Measurements from ENCODE around the gene HBB. TPM values are rescaled to one million over a fixed set of nuclear protein-coding genes. Genes with fewer than 3 reads are reported as not detected.

HBB gene
- polyA plus RNA-seq, 1 donor from 2014 or later = not detected

DNA sequence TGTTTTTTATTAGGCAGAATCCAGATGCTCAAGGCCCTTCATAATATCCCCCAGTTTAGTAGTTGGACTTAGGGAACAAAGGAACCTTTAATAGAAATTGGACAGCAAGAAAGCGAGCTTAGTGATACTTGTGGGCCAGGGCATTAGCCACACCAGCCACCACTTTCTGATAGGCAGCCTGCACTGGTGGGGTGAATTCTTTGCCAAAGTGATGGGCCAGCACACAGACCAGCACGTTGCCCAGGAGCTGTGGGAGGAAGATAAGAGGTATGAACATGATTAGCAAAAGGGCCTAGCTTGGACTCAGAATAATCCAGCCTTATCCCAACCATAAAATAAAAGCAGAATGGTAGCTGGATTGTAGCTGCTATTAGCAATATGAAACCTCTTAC, 1.4 kb downstream of the HBB start:
- H2AFZ ChIP-seq (ENCODE audit: low read depth, low read length) = no peak overlapping the region
- H3K9me3 ChIP-seq (ENCODE audit: low read length) = no peaks in the 10 kb centered on the region
- H3K27me3 ChIP-seq (ENCODE audit: insufficient read depth, low read depth, low read length) = no peaks in the 10 kb centered on the region
- no peaks in the 10 kb centered on the region for H4K20me1 ChIP-seq (ENCODE audit: insufficient read depth)
- TF ChIP-seq CTCF (IDR thresholded peaks at IDR 0.05; ENCODE audit: poor library complexity, severe bottlenecking) (no peak), SMC3 (conservative IDR thresholded peaks at IDR 0.05; ENCODE audit: poor library complexity) (no peak), EZH2 (IDR thresholded peaks at IDR 0.05; ENCODE audit: borderline replicate concordance, insufficient read depth, low read length, poor library complexity, severe bottlenecking) (no peak), POLR2AphosphoS5 (IDR thresholded peaks at IDR 0.05) (no peak), EP300 (conservative IDR thresholded peaks at IDR 0.05; ENCODE audit: poor library complexity, severe bottlenecking) (no peak), RAD21 (conservative IDR thresholded peaks at IDR 0.05) (no peak), TAF1 (IDR thresholded peaks at IDR 0.05; ENCODE audit: low read depth) (no peak), MXI1 (conservative IDR thresholded peaks at IDR 0.05; ENCODE audit: poor library complexity, severe bottlenecking) (no peak)
- TF ChIP-seq, protein P1, sequence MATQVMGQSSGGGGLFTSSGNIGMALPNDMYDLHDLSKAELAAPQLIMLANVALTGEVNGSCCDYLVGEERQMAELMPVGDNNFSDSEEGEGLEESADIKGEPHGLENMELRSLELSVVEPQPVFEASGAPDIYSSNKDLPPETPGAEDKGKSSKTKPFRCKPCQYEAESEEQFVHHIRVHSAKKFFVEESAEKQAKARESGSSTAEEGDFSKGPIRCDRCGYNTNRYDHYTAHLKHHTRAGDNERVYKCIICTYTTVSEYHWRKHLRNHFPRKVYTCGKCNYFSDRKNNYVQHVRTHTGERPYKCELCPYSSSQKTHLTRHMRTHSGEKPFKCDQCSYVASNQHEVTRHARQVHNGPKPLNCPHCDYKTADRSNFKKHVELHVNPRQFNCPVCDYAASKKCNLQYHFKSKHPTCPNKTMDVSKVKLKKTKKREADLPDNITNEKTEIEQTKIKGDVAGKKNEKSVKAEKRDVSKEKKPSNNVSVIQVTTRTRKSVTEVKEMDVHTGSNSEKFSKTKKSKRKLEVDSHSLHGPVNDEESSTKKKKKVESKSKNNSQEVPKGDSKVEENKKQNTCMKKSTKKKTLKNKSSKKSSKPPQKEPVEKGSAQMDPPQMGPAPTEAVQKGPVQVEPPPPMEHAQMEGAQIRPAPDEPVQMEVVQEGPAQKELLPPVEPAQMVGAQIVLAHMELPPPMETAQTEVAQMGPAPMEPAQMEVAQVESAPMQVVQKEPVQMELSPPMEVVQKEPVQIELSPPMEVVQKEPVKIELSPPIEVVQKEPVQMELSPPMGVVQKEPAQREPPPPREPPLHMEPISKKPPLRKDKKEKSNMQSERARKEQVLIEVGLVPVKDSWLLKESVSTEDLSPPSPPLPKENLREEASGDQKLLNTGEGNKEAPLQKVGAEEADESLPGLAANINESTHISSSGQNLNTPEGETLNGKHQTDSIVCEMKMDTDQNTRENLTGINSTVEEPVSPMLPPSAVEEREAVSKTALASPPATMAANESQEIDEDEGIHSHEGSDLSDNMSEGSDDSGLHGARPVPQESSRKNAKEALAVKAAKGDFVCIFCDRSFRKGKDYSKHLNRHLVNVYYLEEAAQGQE (IDR thresholded peaks at IDR 0.05; ENCODE audit: borderline replicate concordance) = no peak
- no peak overlapping the region for H3K4me2 ChIP-seq (ENCODE audit: low read length)
- no peaks in the 10 kb centered on the region for H3K9me2 ChIP-seq (ENCODE audit: insufficient read depth, low read length)
- no peak overlapping the region for H3K27ac ChIP-seq (ENCODE audit: low read length)
- H3K4me3 ChIP-seq (ENCODE audit: low read length) = no peak overlapping the region
- H3K79me2 ChIP-seq (replicated peaks; ENCODE audit: insufficient read depth, low read length) = no peaks in the 10 kb centered on the region
- H3F3A ChIP-seq (ENCODE audit: insufficient read depth, low read length, poor library complexity, severe bottlenecking) = no peaks in the 10 kb centered on the region
- no peak overlapping the region for H3K9ac ChIP-seq (ENCODE audit: low read length)
- H3K36me3 ChIP-seq (ENCODE audit: insufficient read depth, low read length) = no peaks in the 10 kb centered on the region

GRCh38 chr11:5224538-5225479, 2.1 kb downstream of the HBB start:
- TF ChIP-seq SMC3 (conservative IDR thresholded peaks at IDR 0.05; ENCODE audit: poor library complexity) (no peak), EZH2 (IDR thresholded peaks at IDR 0.05; ENCODE audit: borderline replicate concordance, insufficient read depth, low read length, poor library complexity, severe bottlenecking) (no peak), POLR2AphosphoS5 (IDR thresholded peaks at IDR 0.05) (no peak), EP300 (conservative IDR thresholded peaks at IDR 0.05; ENCODE audit: poor library complexity, severe bottlenecking) (no peak)
- H3K4me2 ChIP-seq (ENCODE audit: low read length) = no peak overlapping the region
- H4K20me1 ChIP-seq (ENCODE audit: insufficient read depth) = no peaks in the 10 kb centered on the region
- no peaks in the 10 kb centered on the region for H3K27me3 ChIP-seq (ENCODE audit: insufficient read depth, low read depth, low read length)
- H2AFZ ChIP-seq (ENCODE audit: low read depth, low read length) = no peak overlapping the region
- H3K27ac ChIP-seq (ENCODE audit: low read length) = no peak overlapping the region
- no peaks in the 10 kb centered on the region for H3K9me3 ChIP-seq (ENCODE audit: low read length)
- H3K79me2 ChIP-seq (replicated peaks; ENCODE audit: insufficient read depth, low read length) = no peaks in the 10 kb centered on the region
- H3K9ac ChIP-seq (ENCODE audit: low read length) = no peak overlapping the region
- no peaks in the 10 kb centered on the region for H3K9me2 ChIP-seq (ENCODE audit: insufficient read depth, low read length)
- no peak overlapping the region for H3K4me3 ChIP-seq (ENCODE audit: low read length)
- H3F3A ChIP-seq (ENCODE audit: insufficient read depth, low read length, poor library complexity, severe bottlenecking) = no peaks in the 10 kb centered on the region
- no peaks in the 10 kb centered on the region for H3K36me3 ChIP-seq (ENCODE audit: insufficient read depth, low read length)

Data from neural cell (in vitro differentiated cells).